HCT116 (cell line): ENCODE data around the gene P2RX1. TPM values are rescaled to one million over a fixed set of nuclear protein-coding genes. Genes with fewer than 3 reads are reported as not detected.

ENCODE experiments used
- ATAC-seq: fragments of 200-7000 bp; cut with Tn5 transposase; 2 replicates; pipeline ENCODE4 v1.9.1; 2020; ENCODE audit warnings: mild to moderate bottlenecking, moderate library complexity
- BruUV-seq: library from RNA; stranded (reverse); fragments of 400-500 nt; replicated peaks from 2 replicates; lab custom pipeline; 2021; lab: Mats Ljungman, UMichigan
- CTCF ChIA-PET: fragments of 300-600 bp; sonication (Branson Sonifier 250); formaldehyde crosslinking; loops from one replicate; lab custom pipeline; 2021; ENCODE audit warnings: antibody characterized with exemption; lab: Charles Lee
- POLR2A ChIA-PET: fragments of 300-600, 350-600 bp; sonication (Branson Sonifier 250); formaldehyde crosslinking; loops from one replicate; lab custom pipeline; 2021; ENCODE audit warnings: antibody characterized with exemption; lab: Charles Lee
- RAD21 ChIA-PET, 2 experiments: fragments of 300-600 bp; sonication (Branson Sonifier 250); formaldehyde crosslinking; loops; one replicate each; lab custom pipeline; 2023; ENCODE audit warnings: low total read pairs in 2 of 2; ENCODE audit not compliant: uncharacterized antibody in 2 of 2, unreplicated experiment in 2 of 2, low non-redundant PET in 1 of 2; lab: Charles Lee
- DNase-seq: peaks from one replicate; pipeline ENCODE4 v3.0.0-alpha.2; 2010; ENCODE audit warnings: low read depth, low spot score
- H2AFZ ChIP-seq: fragments of 200-600 bp; shearing (Covaris generic), sonication (generic); 2 replicates; pipeline ENCODE4 v1.6.1; 2017; ENCODE audit warnings: low read depth, mixed run types, mixed read lengths, antibody characterized with exemption, low read length; ENCODE audit not compliant: poor library complexity, severe bottlenecking
- H3K27ac ChIP-seq: 2 replicates; pipeline ENCODE4 v1.5.1; 2012; ENCODE audit warnings: low read depth, low read length
- H3K27me3 ChIP-seq: fragments of 200-600 bp; sonication (generic); 2 replicates; pipeline ENCODE4 v1.6.1; 2016; ENCODE audit warnings: mixed run types, low read length, mixed read lengths; ENCODE audit not compliant: insufficient read depth
- H3K36me3 ChIP-seq, 2 experiments: fragments of 200-500 bp in 1 of 2; fragments of 200-600 bp in 1 of 2; sonication (Bioruptor generic) in 1 of 2; sonication (generic) in 1 of 2; 2 replicates each; pipeline versions ENCODE4 v1.5.1 to v1.6.1; 2014 to 2016; ENCODE audit warnings: low read length in 2 of 2, inconsistent platforms in 1 of 2, mixed read lengths in 1 of 2, mixed run types in 1 of 2; ENCODE audit not compliant: insufficient read depth in 2 of 2, control insufficient read depth in 1 of 2
- H3K4me1 ChIP-seq, 2 experiments: fragments of 200-600 bp in 1 of 2; sonication (generic) in 1 of 2; 2 replicates each; pipeline versions ENCODE4 v1.5.1 to v1.6.1; 2012 to 2017; ENCODE audit warnings: low read length in 2 of 2, inconsistent platforms in 1 of 2, mild to moderate bottlenecking in 1 of 2, mixed read lengths in 1 of 2, mixed run types in 1 of 2, moderate library complexity in 1 of 2; ENCODE audit not compliant: insufficient read depth in 2 of 2, control insufficient read depth in 1 of 2
- H3K4me2 ChIP-seq: fragments of 200-600 bp; sonication (generic); 2 replicates; pipeline ENCODE4 v1.6.1; 2017; ENCODE audit warnings: mixed run types, low read length, mixed read lengths
- H3K4me3 ChIP-seq, 2 experiments: fragments of 200-600 bp in 1 of 2; sonication (generic) in 1 of 2; replicated peaks in 1 of 2; 2 replicates each; pipeline ENCODE4 v1.5.1; 2011 to 2016; ENCODE audit warnings: low read length in 2 of 2, control low read depth in 1 of 2, low read depth in 1 of 2, mild to moderate bottlenecking in 1 of 2, mixed read lengths in 1 of 2, mixed run types in 1 of 2
- H3K79me2 ChIP-seq: fragments of 200-600 bp; sonication (generic); 2 replicates; pipeline ENCODE4 v1.6.1; 2017; ENCODE audit warnings: mild to moderate bottlenecking, mixed run types, low read length, moderate library complexity, mixed read lengths; ENCODE audit not compliant: insufficient read depth
- H3K9ac ChIP-seq: fragments of 200-600 bp; sonication (generic); 2 replicates; pipeline ENCODE4 v1.6.1; 2016; ENCODE audit warnings: low read length, mixed read lengths
- H3K9me2 ChIP-seq: fragments of 200-600 bp; sonication (generic), shearing (Covaris generic); 2 replicates; pipeline ENCODE4 v1.6.1; 2017; ENCODE audit warnings: mixed run types, mild to moderate bottlenecking, moderate library complexity; ENCODE audit not compliant: insufficient read depth
- H3K9me3 ChIP-seq, 2 experiments: fragments of 200-500 bp in 1 of 2; fragments of 200-600 bp in 1 of 2; sonication (Bioruptor generic) in 1 of 2; sonication (generic) in 1 of 2; 2 replicates each; pipeline ENCODE4 v1.6.1; 2014 to 2017; ENCODE audit warnings: low read length in 2 of 2, mixed read lengths in 2 of 2, inconsistent platforms in 1 of 2, low read depth in 1 of 2, mild to moderate bottlenecking in 1 of 2, mixed run types in 1 of 2, moderate library complexity in 1 of 2; ENCODE audit not compliant: control insufficient read depth in 1 of 2, insufficient read depth in 1 of 2
- H4K20me1 ChIP-seq: fragments of 200-600 bp; sonication (generic), shearing (Covaris generic); 2 replicates; pipeline ENCODE4 v1.6.1; 2017; ENCODE audit warnings: mixed run types, mild to moderate bottlenecking, moderate library complexity; ENCODE audit not compliant: insufficient read depth
- CBX3 ChIP-seq: IDR thresholded peaks from 2 replicates; pipeline ENCODE4 v1.6.1; 2012; ENCODE audit warnings: low read depth
- CEBPB ChIP-seq: IDR thresholded peaks from 2 replicates; pipeline ENCODE4 v1.6.1; 2012; ENCODE audit warnings: low read depth
- EGR1 ChIP-seq: IDR thresholded peaks from 2 replicates; pipeline ENCODE4 v1.6.1; 2012; ENCODE audit warnings: low read depth
- ELF1 ChIP-seq: IDR thresholded peaks from 2 replicates; pipeline ENCODE4 v1.6.1; 2012; ENCODE audit warnings: low read depth, borderline replicate concordance
- EZH2 ChIP-seq: fragments of 200-600 bp; sonication (generic); IDR thresholded peaks from 2 replicates; pipeline ENCODE4 v1.6.1; 2017; ENCODE audit warnings: antibody characterized with exemption, mixed run types
- EZH2phosphoT487 ChIP-seq: fragments of 200-600 bp; IDR thresholded peaks from 2 replicates; pipeline ENCODE4 v1.6.1; 2018; ENCODE audit warnings: antibody characterized with exemption, borderline replicate concordance
- FOSL1 ChIP-seq: IDR thresholded peaks from 2 replicates; pipeline ENCODE4 v1.6.1; 2012; ENCODE audit warnings: low read depth
- JUND ChIP-seq: IDR thresholded peaks from 2 replicates; pipeline ENCODE4 v1.6.1; 2012
- POLR2A ChIP-seq: IDR thresholded peaks from 2 replicates; pipeline ENCODE4 v1.7.0; 2011; ENCODE audit warnings: borderline replicate concordance; ENCODE audit not compliant: insufficient read depth, insufficient read length; ENCODE audit errors: extremely low read depth
- POLR2AphosphoS5 ChIP-seq: IDR thresholded peaks from 2 replicates; pipeline ENCODE4 v1.6.1; 2011; ENCODE audit warnings: mild to moderate bottlenecking, low read depth, low read length, moderate library complexity
- SIN3A ChIP-seq: IDR thresholded peaks from 2 replicates; pipeline ENCODE4 v1.6.1; 2012; ENCODE audit warnings: low read depth
- SP1 ChIP-seq: IDR thresholded peaks from 2 replicates; pipeline ENCODE4 v1.6.1; 2012; ENCODE audit warnings: low read depth
- TCF7L2 ChIP-seq: IDR thresholded peaks from 2 replicates; pipeline ENCODE4 v1.7.0; 2011; ENCODE audit warnings: borderline replicate concordance, inconsistent platforms; ENCODE audit not compliant: insufficient read depth, insufficient read length; ENCODE audit errors: extremely low read depth
- ZNF274 ChIP-seq: fragments of 200-500 bp; sonication (Bioruptor generic); IDR thresholded peaks from 2 replicates; pipeline ENCODE4 v1.6.1; 2014; ENCODE audit warnings: mild to moderate bottlenecking, low read depth, low read length, inconsistent platforms
- intact Hi-C: fragments of 100-400 bp; cut with micrococcal nuclease; formaldehyde crosslinking; loops from 2 replicates; pipeline ENCODE4 v1.10.0; 2022
- total RNA-seq: library from RNA; stranded (reverse); gene quantifications from one replicate; pipeline ENCODE4 v1.2.1, GENCODE V29; 2021; ENCODE audit not compliant: unreplicated experiment
- TF ChIP-seq, protein P1 (sequence below): IDR thresholded peaks from 2 replicates; pipeline ENCODE4 v1.6.1; 2012
- TF ChIP-seq, protein P2 (sequence below): IDR thresholded peaks from 2 replicates; pipeline ENCODE4 v1.6.1; 2012; ENCODE audit warnings: low read depth

Gene P2RX1
- total RNA-seq, 1 experiment from 2014 or later = not detected

DNA sequence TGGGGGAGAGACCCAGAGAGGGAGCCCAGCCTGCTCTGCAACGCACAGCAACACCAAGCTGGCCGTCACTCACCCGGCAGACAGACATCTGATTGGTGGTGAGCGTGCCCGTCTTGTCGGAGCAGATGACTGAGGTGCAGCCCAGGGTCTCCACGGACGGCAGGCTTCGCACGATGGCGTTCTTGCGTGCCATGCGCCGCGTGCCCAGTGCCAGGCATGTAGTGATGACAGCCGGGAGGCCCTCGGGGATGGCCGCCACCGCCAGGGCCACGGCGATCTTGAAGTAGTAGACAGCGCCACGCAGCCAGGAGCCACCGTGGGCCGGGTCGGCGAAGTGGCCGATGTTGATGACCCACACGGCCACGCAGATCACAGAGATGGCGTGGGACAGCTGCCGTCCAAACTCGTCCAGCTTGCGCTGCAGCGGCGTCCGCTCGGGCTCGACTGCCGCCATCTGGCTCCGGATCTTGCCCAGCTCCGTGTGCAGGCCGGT is 31.1 kb upstream of the P2RX1 start:
- ATAC-seq = no peak
- Histone ChIP-seq H3K36me3 (no peaks in the 10 kb centered on the region), H3K4me1 (peaks cover 6 to 14% of the 10 kb centered on the region in 2 experiments; a peak in 3 of 4 replicates), H3K4me3 (no peak overlapping the region), H4K20me1 (no peaks in the 10 kb centered on the region), H3K4me2 (no peak overlapping the region), H3K27me3 (no peaks in the 10 kb centered on the region), H3K9me3 (no peaks in the 10 kb centered on the region), H3K9me2 (no peaks in the 10 kb centered on the region), H2AFZ (no peak overlapping the region), H3K9ac (no peak overlapping the region), H3K79me2 (no peaks in the 10 kb centered on the region), H3K27ac (no peak overlapping the region)
- POLR2A ChIA-PET = interaction anchor here (1.1 kb wide), 1 partner anchor 18 kb away, joined by 3 read pairs; no protein-coding TSS in a partner anchor
- TF ChIP-seq JUND (no peak), TCF7L2 (no peak), SIN3A (no peak), POLR2A (no peak), ELF1 (no peak), EZH2phosphoT487 (no peak)
- TF ChIP-seq, protein P1, sequence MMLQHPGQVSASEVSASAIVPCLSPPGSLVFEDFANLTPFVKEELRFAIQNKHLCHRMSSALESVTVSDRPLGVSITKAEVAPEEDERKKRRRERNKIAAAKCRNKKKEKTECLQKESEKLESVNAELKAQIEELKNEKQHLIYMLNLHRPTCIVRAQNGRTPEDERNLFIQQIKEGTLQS = no peak
- intact Hi-C loops = no loop called here
- CTCF ChIA-PET = no interaction called here
- RAD21 ChIA-PET = no interaction called here
- no peak for DNase-seq
- BruUV-seq = no TSS peak

DNA sequence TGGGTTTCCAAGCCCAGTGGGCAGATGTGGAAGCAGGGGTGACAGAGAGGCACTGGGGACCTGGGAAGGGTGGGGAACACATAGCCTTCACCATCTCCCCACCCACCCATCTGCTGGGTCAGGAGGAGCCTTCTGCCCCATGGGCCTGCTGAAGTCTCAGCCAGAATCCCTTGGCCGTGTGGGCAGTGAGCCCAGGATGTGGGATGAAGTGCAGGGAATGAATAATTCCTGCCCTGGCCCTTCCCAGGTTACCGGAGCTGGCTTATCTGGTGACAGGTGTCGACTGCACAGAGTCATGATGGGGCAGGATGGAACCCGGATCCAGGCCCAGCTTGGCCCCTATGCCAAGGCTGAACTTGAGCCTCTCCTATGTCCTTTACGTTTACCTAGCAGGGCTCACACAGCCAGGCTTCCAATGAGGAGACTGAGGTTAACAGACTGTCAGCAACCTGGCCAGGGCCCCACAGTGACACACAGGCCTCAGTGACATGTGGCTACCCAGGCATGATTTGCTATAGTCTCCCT is 30.5 kb upstream of the P2RX1 start:
- Histone ChIP-seq H2AFZ (no peak overlapping the region), H3K36me3 (no peaks in the 10 kb centered on the region), H4K20me1 (no peaks in the 10 kb centered on the region), H3K27me3 (no peaks in the 10 kb centered on the region), H3K9me2 (no peaks in the 10 kb centered on the region), H3K4me2 (no peak overlapping the region), H3K4me3 (no peak overlapping the region), H3K79me2 (no peaks in the 10 kb centered on the region), H3K9me3 (no peaks in the 10 kb centered on the region), H3K9ac (no peak overlapping the region), H3K4me1 (peaks cover 6 to 14% of the 10 kb centered on the region in 2 experiments; a peak in 3 of 4 replicates), H3K27ac (no peak overlapping the region)
- CTCF ChIA-PET = no interaction called here
- POLR2A ChIA-PET = no interaction called here
- BruUV-seq = no TSS peak
- RAD21 ChIA-PET = no interaction called here
- ATAC-seq (no peak), DNase-seq (no peak)
- intact Hi-C loops = no loop called here
- TF ChIP-seq CEBPB = no peak
- TF ChIP-seq, protein P1 = no peak
- no peak for TF ChIP-seq SIN3A
- TF ChIP-seq SP1 = no peak
- TF ChIP-seq EZH2 = no peak
- TF ChIP-seq ZNF274 = no peak
- TF ChIP-seq EGR1 = no peak
- TF ChIP-seq POLR2AphosphoS5 = no peak
- TF ChIP-seq, protein P2, sequence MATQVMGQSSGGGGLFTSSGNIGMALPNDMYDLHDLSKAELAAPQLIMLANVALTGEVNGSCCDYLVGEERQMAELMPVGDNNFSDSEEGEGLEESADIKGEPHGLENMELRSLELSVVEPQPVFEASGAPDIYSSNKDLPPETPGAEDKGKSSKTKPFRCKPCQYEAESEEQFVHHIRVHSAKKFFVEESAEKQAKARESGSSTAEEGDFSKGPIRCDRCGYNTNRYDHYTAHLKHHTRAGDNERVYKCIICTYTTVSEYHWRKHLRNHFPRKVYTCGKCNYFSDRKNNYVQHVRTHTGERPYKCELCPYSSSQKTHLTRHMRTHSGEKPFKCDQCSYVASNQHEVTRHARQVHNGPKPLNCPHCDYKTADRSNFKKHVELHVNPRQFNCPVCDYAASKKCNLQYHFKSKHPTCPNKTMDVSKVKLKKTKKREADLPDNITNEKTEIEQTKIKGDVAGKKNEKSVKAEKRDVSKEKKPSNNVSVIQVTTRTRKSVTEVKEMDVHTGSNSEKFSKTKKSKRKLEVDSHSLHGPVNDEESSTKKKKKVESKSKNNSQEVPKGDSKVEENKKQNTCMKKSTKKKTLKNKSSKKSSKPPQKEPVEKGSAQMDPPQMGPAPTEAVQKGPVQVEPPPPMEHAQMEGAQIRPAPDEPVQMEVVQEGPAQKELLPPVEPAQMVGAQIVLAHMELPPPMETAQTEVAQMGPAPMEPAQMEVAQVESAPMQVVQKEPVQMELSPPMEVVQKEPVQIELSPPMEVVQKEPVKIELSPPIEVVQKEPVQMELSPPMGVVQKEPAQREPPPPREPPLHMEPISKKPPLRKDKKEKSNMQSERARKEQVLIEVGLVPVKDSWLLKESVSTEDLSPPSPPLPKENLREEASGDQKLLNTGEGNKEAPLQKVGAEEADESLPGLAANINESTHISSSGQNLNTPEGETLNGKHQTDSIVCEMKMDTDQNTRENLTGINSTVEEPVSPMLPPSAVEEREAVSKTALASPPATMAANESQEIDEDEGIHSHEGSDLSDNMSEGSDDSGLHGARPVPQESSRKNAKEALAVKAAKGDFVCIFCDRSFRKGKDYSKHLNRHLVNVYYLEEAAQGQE = no peak
- no peak for TF ChIP-seq CBX3
- no peak for TF ChIP-seq FOSL1
- TF ChIP-seq POLR2A = no peak
